Epithelial cell of prostate (primary cell): ENCODE data around the gene LMBRD1.
"Not testable (repeated sequence)": the region's sequence is repeated elsewhere in the genome, so short reads cannot be mapped to it uniquely, and the experiment has no call there.

Experiments used
- DNase-seq: peaks from one replicate; pipeline ENCODE4 v3.0.0-alpha.2; 2011; ENCODE audit warnings: low read depth, low spot score
- H3K27ac ChIP-seq: fragments of 450-650 bp; 2 replicates; pipeline ENCODE4 v1.5.1; 2017; ENCODE audit warnings: mild to moderate bottlenecking

Gene LMBRD1

DNA sequence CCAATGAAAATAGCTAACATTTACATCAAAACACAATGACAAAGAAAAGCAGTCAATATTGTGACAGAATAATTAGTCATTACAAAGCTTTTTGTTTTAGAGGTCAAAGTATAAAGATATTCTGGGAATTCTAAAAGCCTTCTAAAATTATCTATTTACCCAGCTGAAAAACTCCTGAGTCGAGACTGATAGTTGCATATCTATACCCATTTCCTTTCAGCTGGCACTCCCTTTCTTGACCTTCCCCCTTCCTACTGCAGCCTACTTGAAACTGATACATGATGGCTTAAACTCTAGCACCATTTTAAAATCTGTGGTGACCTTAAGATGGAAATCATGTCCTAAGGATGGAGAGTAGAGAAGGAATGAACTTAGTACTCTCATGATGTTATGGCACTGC lies 38.6 kb downstream of the LMBRD1 start:
- H3K27ac ChIP-seq = no peak overlapping the region
- DNase-seq = no peak

DNA sequence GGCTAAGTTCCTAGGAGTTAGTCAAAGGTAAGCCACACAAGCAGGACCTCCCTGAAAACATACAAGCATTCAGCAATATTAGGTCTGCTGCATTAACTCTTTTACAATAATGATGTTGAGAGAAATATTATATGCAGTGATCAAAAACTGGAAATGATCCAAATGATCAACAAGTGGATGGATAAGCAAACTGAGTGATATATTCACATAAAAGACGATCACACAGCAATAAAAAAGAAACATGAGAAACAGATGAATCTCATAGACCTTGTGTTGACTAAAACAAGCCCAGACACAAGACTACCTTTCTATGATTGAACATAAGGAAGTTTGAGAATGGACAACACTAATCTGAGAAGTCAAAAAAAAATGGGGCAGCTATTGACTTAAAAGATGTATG lies 39.9 kb downstream of the LMBRD1 start:
- no peak overlapping the region for H3K27ac ChIP-seq
- no peak for DNase-seq

DNA sequence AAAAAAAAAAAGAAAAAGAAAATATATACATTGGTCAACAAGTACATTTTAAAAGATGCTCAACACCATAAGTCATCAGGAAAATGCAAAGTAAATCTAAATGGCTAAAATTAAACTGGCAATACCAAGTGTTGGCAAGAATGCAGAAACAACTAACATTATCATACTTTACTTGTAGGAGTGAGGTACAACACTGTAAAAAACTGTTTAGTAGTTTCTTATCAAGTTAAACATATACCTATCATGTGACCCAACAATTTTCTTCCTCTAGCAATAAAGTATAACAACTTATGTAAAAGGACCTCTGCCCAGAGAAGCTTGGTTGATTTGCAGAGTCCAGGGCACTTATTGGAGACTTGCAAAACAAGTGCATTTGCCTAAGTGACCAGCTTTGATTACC lies 40.4 kb downstream of the LMBRD1 start:
- H3K27ac ChIP-seq = no peak overlapping the region
- no peak for DNase-seq

DNA sequence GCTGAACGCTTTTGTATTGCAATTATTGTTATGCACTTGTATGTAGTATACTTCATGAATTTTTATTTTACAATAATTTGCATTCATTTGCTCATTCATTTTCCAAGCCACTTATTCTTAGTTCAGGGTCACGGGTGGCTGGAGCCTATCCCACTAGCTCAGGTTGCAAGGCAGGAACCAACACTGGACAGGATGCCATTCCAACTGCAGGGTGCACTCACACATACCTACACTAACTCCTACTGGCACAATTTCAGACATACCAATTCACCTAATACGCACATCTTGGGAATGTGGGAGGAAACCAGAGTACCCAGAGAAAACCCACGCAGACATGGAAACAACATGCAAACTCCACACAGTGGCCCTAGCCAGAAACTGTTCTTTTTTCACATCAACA lies 61.8 kb downstream of the LMBRD1 start:
- DNase-seq = no peak

DNA sequence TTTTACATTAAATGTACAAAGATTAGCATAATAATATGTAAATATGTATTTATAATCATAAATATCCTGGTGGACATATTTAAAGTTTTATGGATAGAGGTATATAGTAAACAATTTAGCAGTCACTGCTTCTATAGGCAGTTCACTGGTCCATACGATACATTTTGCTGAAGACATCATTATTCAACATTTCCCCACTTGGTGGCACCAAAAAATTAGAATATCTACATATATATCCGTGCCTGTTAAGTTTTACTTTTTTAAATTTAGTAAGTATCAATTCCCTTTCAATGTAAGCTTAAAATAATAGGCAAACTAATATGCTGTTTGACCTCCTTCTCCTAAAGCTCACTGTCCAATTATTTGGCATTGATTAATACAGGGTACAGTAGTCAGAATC lies 64.2 kb downstream of the LMBRD1 start:
- H3K27ac ChIP-seq = no peak overlapping the region
- no peak for DNase-seq

More for the DNA sequence above, 61.8 kb downstream of the LMBRD1 start:
- no peak overlapping the region for H3K27ac ChIP-seq

DNA sequence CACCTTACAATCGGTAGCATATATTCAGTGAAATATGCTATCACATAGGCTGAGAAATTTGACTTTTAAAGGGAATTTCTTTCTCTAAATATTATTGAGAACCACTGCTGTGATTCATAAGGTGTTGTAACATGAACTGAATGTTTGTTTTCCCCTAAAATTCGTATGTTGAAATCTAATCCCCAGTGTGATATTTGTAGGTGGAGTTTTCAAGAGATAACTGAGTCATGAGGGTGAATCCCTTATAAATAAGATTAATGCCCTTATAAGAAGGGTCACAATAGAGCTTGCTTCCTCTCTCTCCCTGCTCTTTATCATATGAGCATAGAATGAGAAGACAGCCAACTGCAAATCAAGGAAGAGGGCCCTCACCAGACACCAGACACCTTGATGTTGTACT lies 64.8 kb downstream of the LMBRD1 start:
- no peak for DNase-seq
- H3K27ac ChIP-seq = no peak overlapping the region

DNA sequence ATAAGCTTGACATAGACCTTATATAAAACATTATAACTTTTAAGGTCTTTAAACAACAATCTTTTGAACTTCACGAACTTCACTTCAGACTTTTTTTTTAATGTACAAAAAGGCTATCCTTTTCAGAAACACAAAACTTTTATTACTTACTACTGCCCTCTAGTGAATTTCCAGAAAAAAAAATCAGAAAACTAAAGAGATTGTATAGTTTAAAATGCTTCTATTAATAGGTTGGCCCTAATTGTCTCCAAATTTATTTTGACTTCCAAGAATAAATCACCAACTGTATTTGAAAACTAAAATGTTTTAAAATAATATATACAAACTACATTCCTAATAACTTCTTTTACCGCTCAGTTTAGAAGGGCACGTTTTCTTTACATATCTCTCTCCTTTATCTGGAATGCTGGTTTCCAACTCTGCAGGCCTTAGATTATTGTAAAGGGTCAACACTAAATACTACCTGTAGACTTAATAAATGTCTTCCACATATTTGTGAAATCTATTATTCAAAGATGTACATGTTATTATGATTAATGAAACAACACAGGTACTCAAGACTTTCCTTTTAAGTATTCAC lies 66.8 kb downstream of the LMBRD1 start:
- no peak overlapping the region for H3K27ac ChIP-seq
- no peak for DNase-seq

DNA sequence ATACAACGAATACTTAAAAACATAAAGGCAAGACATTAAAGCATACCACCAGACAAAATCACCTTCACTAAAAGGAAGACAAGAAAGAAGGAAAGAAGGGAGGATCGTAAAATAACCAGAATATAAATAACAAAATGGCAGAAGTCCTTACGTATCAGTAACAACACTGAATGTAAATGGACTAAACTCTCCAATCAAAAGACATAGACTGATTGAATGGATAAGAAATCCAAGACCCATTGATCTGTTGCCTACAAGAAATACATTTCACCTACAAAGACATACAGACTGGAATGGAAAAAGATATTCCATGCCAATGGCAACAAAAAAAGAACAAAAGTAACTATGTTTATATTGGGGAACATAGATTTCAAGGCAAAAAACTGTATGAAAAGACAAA lies 74.1 kb downstream of the LMBRD1 start:
- no peak overlapping the region for H3K27ac ChIP-seq
- no peak for DNase-seq

DNA sequence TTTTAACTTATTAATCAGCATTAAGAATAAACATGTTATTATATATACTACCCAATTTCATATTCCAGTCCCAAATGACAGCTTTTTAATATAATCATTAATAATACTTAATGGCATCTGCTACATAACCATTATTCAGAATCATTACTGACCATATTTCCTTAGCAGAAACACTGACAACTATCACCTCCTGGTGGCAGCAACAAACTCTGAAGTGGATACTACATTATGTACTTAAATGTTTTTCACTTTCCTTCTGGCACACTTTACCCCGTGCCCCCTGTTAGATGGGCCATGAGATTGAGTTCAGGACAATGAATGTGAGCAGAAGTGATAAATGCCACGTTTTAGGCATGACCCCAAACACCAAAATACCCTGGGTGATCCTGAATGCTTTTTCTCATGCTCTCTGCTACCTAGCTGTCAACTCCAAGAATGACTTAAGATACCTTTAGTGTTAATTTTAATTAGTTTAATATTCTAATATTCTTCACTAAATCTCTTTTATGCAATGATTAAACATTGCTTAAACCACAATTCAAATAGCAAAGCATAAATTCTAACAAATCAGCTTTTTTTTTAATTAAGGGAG lies 77.1 kb downstream of the LMBRD1 start:
- H3K27ac ChIP-seq = no peak overlapping the region
- DNase-seq = no peak

DNA sequence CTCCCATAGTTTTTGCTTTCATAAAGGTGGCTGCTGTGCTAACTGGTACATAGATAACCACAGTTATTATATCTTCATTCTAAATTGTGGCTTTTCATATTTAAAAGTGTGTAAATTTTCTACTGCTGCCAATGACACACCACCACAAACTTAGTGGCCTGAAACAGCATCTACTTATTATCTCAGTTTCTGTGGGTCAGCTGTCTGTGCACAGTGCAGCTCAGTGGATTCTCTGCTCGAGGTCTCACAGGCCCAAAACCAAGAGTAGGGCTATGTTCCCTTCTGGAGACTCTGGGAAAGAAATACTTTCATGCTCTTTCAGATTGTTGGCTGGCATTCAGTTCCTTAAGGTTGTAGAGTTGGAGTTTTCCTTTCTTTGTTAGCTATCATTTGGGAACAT lies 90.1 kb downstream of the LMBRD1 start:
- H3K27ac ChIP-seq = no peak overlapping the region
- no peak for DNase-seq

DNA sequence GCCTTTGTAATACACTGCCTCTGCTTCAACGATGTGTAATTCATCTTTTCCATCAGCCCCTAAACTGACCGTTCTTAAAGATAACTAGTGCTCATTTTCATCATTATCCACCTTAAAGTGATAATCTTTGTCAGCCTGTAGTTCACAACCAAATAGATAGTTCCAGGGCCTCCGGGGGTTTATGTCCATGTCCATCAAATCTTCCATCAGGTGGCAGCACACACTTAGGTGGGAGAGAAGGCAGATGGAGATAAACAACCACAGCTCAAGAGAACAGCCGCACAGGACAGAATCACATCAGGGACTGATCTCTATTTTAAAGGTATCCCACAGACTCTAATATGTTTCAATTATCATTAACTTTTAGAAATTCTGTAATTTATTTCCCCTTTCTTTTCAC lies 90.9 kb downstream of the LMBRD1 start:
- DNase-seq = no peak
- H3K27ac ChIP-seq = no peak overlapping the region

DNA sequence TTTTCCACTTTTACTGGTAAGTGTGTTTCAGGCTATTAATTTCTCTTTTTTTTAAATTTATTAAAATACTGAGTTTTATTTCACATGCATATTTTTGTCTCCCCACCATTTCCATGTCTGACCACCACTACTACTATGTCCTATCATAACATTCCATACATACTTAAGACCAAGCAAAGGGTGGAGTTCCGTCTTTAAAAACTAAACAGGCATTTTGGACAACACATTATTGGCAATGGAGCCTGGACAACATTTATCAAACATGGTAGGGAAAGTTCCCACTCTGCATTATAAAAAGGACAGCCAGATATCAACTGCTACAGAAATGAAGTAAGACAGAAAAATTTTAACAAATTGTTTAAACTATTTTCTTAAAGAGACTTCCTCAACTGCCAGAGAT lies 91.9 kb downstream of the LMBRD1 start:
- DNase-seq = no peak
- H3K27ac ChIP-seq = no peak overlapping the region

DNA sequence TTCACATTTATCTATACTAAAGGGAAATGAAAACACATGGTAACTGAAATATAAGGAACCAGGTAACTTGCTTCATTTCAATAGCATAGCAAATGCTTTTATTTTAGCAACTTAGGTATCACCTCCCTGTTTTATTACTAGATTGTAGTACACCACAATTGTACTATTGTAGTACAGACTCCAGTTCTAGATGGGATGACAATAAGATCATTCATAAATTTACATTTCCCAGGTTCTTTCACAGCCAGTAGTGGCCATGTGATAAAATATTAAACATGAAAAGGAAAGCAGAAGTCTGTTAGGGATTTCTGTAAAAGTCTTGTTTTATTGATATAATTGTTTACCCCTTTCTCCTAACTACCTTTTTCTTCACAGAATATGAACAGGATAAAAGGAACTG lies 97.2 kb downstream of the LMBRD1 start:
- no peak overlapping the region for H3K27ac ChIP-seq
- DNase-seq = no peak

DNA sequence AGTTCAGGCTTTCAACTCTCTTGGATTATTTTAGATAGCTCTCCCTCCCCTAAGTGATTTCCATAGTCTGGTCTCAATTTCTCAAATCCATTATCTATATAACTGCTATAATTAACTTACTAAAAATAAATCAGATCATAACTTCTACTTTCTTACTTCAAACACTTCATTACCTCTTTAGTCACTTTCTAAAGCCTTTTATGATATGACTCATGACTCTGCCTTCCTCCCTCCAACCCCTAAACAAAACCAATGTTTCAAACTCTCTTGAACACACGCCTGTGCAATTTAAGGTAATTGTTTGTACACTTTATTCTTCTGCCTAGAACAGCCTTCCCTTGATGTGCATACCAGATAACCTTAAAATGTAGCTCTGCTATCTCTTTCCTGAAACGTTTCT lies 100.5 kb downstream of the LMBRD1 start:
- no peak for DNase-seq
- no peak overlapping the region for H3K27ac ChIP-seq

DNA sequence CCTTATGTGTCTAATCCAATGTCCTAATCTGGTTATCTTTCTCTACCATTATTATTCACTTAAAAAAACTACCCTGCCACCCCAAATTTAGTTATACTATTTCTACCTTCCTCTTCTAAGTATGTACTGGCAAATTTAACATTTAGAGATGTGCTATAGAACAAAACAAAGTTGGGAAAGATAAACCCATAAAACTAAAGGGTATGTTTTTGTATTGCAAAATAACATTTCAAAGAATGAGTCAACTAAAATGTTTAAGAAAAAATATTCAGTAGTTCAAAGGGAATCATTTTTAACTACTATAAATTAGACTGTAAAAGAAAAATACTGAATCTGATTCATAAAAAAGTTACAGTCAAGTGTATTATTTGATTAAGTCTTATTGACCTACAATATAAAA lies 103.0 kb downstream of the LMBRD1 start:
- no peak overlapping the region for H3K27ac ChIP-seq
- no peak for DNase-seq

DNA sequence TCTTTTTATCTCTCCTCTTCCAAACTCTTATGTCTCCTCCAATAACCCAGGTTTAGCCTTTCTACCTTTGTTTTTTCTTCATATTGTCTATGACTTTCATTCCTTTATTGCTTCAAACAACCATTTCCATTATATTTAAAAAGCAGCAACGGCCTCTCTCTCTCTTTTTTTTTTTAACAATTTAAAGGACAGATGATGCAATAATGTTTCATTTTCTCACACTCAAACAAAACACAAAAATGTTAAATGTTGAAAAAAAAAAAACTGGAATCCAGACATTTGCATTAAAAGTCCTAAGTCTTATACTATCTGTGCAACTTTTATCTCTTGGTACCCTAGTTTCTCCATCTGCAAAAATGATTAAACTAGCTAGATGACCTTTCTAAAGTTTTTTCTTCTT lies 105.8 kb downstream of the LMBRD1 start:
- H3K27ac ChIP-seq = no peak overlapping the region
- DNase-seq = no peak

DNA sequence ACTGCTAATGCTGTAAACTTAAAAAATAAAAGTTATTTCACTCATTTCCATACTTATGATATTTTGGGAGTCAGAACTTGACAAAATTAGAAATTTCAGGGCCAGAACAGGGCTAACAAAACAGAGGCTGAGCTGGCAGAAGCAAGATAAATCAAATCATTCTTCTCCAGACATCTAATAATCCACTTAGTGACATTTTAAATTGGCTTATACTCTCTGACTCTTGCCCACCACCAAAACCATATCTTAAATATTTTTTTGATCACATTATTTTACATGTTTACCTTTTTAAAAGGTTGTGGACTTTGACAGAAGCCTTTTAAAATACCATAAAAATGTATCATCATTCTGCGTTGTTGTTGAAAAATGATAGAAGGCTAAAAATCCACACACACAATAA lies 116.5 kb downstream of the LMBRD1 start:
- H3K27ac ChIP-seq = no peak overlapping the region
- DNase-seq = no peak

DNA sequence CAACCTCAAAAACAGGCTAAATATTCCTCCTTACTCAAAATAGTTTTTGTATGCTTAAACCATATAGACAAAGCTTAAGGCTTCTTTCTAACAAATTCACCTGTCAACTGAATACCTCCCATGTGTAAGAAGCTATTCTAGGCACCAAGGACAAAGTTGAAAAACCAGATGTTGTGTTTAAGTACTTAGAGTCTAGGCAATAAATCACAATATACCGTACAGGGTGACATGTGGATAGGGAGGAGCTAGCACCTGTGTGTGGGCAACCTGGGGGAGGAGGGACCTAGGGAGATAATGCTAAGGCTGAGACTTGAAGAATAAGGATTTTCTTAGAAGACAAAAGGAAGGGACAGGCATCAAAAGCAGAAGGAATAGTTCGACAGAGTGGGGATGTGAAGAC lies 123.5 kb downstream of the LMBRD1 start:
- DNase-seq = no peak
- no peak overlapping the region for H3K27ac ChIP-seq

DNA sequence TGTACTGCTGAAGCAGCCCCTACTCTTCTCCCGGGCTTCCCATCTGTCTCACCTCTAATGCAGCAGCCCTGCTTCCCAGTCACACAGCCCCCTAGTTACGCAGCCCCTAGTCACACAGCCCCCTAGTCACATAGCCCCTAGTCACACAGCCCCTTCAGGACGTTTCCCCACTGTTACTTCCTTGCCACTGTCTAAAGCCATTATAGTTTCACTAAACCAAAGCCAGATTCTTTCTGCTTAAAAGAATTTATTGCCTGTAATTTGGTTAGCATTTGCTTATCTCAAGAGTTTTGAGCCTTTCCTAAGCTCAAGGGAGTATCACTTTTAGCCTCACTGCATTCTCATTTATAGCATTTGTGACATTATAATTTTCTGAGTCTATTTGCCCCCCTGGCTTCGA lies 127.9 kb downstream of the LMBRD1 start:
- no peak overlapping the region for H3K27ac ChIP-seq
- DNase-seq = no peak

DNA sequence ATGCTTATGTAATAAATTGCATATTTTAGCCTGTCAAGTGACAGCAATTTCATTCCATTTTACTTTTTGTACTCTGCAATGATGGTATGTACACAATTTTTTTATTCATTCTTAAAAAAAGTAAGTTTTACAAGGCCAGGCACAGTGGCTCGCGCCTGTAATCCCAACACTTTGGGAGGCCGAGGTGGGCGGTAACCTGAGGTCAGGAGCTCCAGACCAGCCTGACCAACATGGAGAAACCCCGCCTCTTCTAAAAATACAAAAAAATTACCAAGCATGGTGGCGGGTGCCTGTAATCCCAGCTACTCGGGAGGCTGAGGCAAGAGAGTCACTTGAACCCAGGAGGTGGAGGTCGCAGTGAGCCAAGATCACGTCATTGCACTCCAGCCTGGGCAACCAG lies 130.0 kb downstream of the LMBRD1 start:
- not testable (repeated sequence) for DNase-seq, H3K27ac ChIP-seq

DNA sequence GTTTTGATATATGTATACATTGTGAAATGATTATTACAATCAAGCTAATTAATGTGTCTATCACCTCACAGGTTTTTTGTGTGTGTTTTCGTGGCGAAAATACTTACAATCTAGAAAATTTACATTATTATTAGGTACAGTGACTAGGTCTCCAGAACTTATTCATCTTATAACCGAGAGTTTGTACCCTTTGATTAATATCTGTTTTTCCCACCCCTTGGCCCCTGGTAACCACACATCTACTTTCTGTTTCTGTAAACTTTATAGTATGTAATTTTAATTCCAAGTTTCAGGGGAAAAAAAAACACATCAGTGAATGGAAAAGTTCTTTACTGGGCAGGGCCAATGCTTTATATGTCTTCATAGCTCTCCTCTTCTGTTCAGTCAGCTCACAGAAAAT lies 131.4 kb downstream of the LMBRD1 start:
- DNase-seq = no peak
- no peak overlapping the region for H3K27ac ChIP-seq

DNA sequence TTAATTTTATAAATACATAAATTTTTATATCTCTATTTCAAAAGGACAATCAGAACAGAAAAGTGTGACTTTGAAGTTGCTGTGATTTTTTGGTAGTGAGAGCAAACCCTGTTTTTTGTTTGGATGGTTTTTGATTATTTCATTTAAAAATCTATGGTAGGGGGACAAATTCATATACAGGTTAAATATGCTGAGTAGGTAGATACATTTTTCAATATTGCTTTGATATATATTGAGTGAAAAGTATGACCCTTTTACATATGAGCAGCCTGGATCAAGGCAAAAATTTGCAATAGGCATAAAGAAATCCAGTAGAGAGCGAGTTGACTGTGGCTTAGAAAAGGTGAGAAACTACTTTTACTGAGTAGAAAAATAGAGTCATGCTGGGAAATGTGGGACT lies 132.3 kb downstream of the LMBRD1 start:
- no peak for DNase-seq
- H3K27ac ChIP-seq = no peak overlapping the region

DNA sequence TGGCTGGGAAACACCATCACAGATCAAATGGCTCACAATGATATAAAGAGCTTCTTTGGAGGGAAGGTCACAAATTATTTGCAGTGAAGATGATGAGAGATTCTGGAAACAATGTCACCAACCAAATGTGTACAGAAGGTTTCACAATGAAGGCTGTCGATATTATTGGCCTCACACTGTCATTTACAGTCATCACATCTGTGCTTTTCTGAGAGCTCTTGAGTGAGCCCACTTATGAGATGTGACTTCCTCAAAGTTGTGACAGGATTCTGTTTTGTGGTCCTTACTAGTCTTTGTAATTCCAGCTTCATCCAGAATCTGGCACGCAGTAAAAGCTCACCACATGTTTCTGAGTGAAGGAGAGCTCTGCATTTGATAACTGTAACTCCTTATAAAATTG lies 133.6 kb downstream of the LMBRD1 start:
- H3K27ac ChIP-seq = no peak overlapping the region
- DNase-seq = no peak
